HEK293 (cell line): ENCODE measurements around the gene CTTN.

ENCODE experiments used
- CTCF ChIP-seq: fragments of 450-650 bp; formaldehyde crosslinking; IDR thresholded peaks from 2 replicates; pipeline ENCODE4 v1.5.1; 2016; ENCODE audit warnings: missing biosample characterization, missing genetic modification characterization
- HOXA7 ChIP-seq: sonication (generic); formaldehyde crosslinking; IDR thresholded peaks from 2 replicates; pipeline ENCODE4 v1.8.1; 2022; ENCODE audit warnings: missing genetic modification reagents, borderline replicate concordance
- ZEB2 ChIP-seq: fragments of 450-650 bp; formaldehyde crosslinking; IDR thresholded peaks from 2 replicates; pipeline ENCODE4 v1.5.1; 2016; ENCODE audit warnings: missing biosample characterization, missing genetic modification characterization
- TF ChIP-seq, protein P1 (sequence below): fragments of 450-650 bp; formaldehyde crosslinking; IDR thresholded peaks from 2 replicates; pipeline ENCODE4 v1.5.1; 2016; ENCODE audit warnings: missing biosample characterization, missing genetic modification characterization, low read depth

DNA sequence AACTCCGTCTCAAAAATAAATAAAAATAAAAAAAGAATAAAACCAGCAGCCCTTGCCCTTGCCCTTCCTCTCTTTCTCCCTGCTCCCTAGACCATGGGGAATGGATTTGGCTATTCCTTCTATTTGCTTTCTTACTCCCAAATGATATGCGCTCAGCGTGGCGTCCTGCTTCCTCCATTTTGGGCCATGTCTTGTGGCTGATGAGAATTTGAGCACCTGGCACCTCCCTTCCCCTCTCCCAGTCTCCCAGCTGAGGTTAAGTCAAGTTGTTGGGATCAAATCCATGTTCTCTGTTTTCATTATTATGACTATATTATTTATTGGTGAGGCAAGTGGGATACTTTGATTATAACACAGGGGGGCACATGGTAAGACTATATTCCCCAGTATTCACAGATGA, 10.8 kb upstream of the CTTN start:
- TF ChIP-seq, protein P1, sequence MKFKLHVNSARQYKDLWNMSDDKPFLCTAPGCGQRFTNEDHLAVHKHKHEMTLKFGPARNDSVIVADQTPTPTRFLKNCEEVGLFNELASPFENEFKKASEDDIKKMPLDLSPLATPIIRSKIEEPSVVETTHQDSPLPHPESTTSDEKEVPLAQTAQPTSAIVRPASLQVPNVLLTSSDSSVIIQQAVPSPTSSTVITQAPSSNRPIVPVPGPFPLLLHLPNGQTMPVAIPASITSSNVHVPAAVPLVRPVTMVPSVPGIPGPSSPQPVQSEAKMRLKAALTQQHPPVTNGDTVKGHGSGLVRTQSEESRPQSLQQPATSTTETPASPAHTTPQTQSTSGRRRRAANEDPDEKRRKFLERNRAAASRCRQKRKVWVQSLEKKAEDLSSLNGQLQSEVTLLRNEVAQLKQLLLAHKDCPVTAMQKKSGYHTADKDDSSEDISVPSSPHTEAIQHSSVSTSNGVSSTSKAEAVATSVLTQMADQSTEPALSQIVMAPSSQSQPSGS (tag by site-specific recombination), result no peak
- TF ChIP-seq CTCF (tag by site-specific recombination), result no peak
- TF ChIP-seq ZEB2, result no peak
- TF ChIP-seq HOXA7, result no peak
